HepG2 (cell line): Measurements from ENCODE around the gene CACNA1C. TPM values are rescaled to one million over a fixed set of nuclear protein-coding genes. Genes with fewer than 3 reads are reported as not detected.

Source experiments
- ATAC-seq: fragments of 200-7000 bp; cut with Tn5 transposase; 3 replicates; pipeline ENCODE4 v1.9.1; 2020; ENCODE audit warnings: mild to moderate bottlenecking, moderate library complexity
- BruUV-seq: library from RNA; stranded (reverse); fragments of 400-500 nt; replicated peaks from 2 replicates; lab custom pipeline; 2021; lab: Mats Ljungman, UMichigan
- CTCF ChIA-PET: fragments of 300-600 bp; formaldehyde crosslinking; extraction: SDS; loops from one replicate; lab custom pipeline; 2021; ENCODE audit warnings: low total read pairs, inconsistent platforms, low intra/inter-chr PET ratio; lab: Yijun Ruan, JAX
- POLR2A ChIA-PET: fragments of 350-600 bp; sonication (Branson Sonifier 250); formaldehyde crosslinking; loops from one replicate; lab custom pipeline; 2020; ENCODE audit warnings: antibody characterized with exemption, inconsistent platforms; lab: Yijun Ruan, JAX
- DNase-seq: peaks from one replicate; pipeline ENCODE4 v3.0.0-alpha.2; 2015; ENCODE audit warnings: low spot score
- FAIRE-seq: peaks from 3 replicates; lab custom pipeline; 2011; peaks lifted over from hg19 to GRCh38; lab: Jason Lieb, UNC
- H2AFZ ChIP-seq: one replicate; pipeline ENCODE4 v1.6.1; 2011; ENCODE audit warnings: low read length, inconsistent platforms
- H3K27ac ChIP-seq: fragments of 300-600 bp; 3 replicates; pipeline ENCODE4 v1.8.0; 2011; ENCODE audit warnings: mixed run types, mild to moderate bottlenecking, mixed read lengths, low read length, inconsistent platforms; ENCODE audit not compliant: insufficient read depth; ENCODE audit errors: extremely low read length
- H3K27me3 ChIP-seq, 2 experiments: fragments of 200-600 bp in 1 of 2; 2 replicates in 1 of 2; 3 replicates in 1 of 2; pipeline versions ENCODE4 v1.6.0 to v1.8.0; 2011; ENCODE audit warnings: low read length in 2 of 2, mild to moderate bottlenecking in 2 of 2, moderate library complexity in 2 of 2, inconsistent platforms in 1 of 2; ENCODE audit not compliant: insufficient read depth in 2 of 2, control insufficient read depth in 1 of 2
- H3K36me3 ChIP-seq, 2 experiments: fragments of 200-600 bp in 1 of 2; replicated peaks in 1 of 2; 2 replicates in 1 of 2; 3 replicates in 1 of 2; pipeline versions ENCODE4 v1.5.1 to v1.8.0; 2011; ENCODE audit warnings: low read length in 2 of 2, inconsistent platforms in 1 of 2; ENCODE audit not compliant: insufficient read depth in 2 of 2, control insufficient read depth in 1 of 2
- H3K4me1 ChIP-seq: 2 replicates; pipeline ENCODE4 v1.5.1; 2012; ENCODE audit warnings: low read length, inconsistent platforms; ENCODE audit not compliant: insufficient read depth
- H3K4me2 ChIP-seq: 2 replicates; pipeline ENCODE4 v1.6.0; 2011; ENCODE audit warnings: low read depth, low read length, inconsistent platforms
- H3K4me3 ChIP-seq, 3 experiments: fragments of 200-600 bp in 1 of 3; sonication (generic), shearing (Covaris generic) in 1 of 3; replicated peaks in 1 of 3; 2 replicates each; pipeline ENCODE4 v1.5.1; 2011 to 2016; ENCODE audit warnings: low read length in 3 of 3, inconsistent platforms in 2 of 3, low read depth in 2 of 3, mild to moderate bottlenecking in 2 of 3, control low read depth in 1 of 3, mixed read lengths in 1 of 3; ENCODE audit not compliant: insufficient read depth in 1 of 3
- H3K79me2 ChIP-seq: one replicate; pipeline ENCODE4 v1.6.1; 2011; ENCODE audit warnings: low read length, inconsistent platforms; ENCODE audit not compliant: insufficient read depth
- H3K9ac ChIP-seq: 2 replicates; pipeline ENCODE4 v1.6.0; 2011; ENCODE audit warnings: mild to moderate bottlenecking, low read depth, low read length, inconsistent platforms; ENCODE audit not compliant: insufficient read depth
- H3K9me3 ChIP-seq: 2 replicates; pipeline ENCODE4 v1.5.1; 2012; ENCODE audit warnings: mild to moderate bottlenecking, low read length
- H4K20me1 ChIP-seq: 2 replicates; pipeline ENCODE4 v1.6.0; 2011; ENCODE audit warnings: inconsistent platforms, mild to moderate bottlenecking, low read length, moderate library complexity; ENCODE audit not compliant: insufficient read depth
- CEBPB ChIP-seq: IDR thresholded peaks from 2 replicates; pipeline ENCODE4 v1.6.1; 2011; ENCODE audit warnings: low read depth, low read length, improper control_type of control experiment, borderline replicate concordance
- ETV5 ChIP-seq: IDR thresholded peaks from 2 replicates; pipeline ENCODE4 v1.6.1; 2018; ENCODE audit warnings: missing biosample characterization, missing genetic modification reagents, inconsistent platforms, borderline replicate concordance
- GTF3A ChIP-seq: sonication (generic); formaldehyde crosslinking; conservative IDR thresholded peaks from 2 replicates; pipeline ENCODE4 v1.4.0; 2020; ENCODE audit warnings: mild to moderate bottlenecking, missing genetic modification reagents
- MTERF4 ChIP-seq: sonication (generic); formaldehyde crosslinking; IDR thresholded peaks from 2 replicates; pipeline ENCODE4 v1.8.0; 2023; ENCODE audit warnings: mild to moderate bottlenecking, missing genetic modification reagents
- PHF21A ChIP-seq: sonication (generic); formaldehyde crosslinking; IDR thresholded peaks from 2 replicates; pipeline ENCODE4 v1.5.0; 2020; ENCODE audit warnings: mild to moderate bottlenecking, missing genetic modification reagents
- PITX1 ChIP-seq: sonication (generic); formaldehyde crosslinking; IDR thresholded peaks from 2 replicates; pipeline ENCODE4 v1.5.1; 2020; ENCODE audit warnings: mild to moderate bottlenecking, missing genetic modification reagents
- POLR2AphosphoS5 ChIP-seq: IDR thresholded peaks from 2 replicates; pipeline ENCODE4 v1.6.1; 2012; ENCODE audit warnings: low read depth, low read length
- SRSF4 ChIP-seq: fragments of 200-400 bp; formaldehyde crosslinking; IDR thresholded peaks from one replicate; pipeline ENCODE4 v1.6.1; 2018; ENCODE audit warnings: mild to moderate bottlenecking, low read depth, low read length, moderate library complexity; ENCODE audit not compliant: poor library complexity, severe bottlenecking
- ZC3H4 ChIP-seq: sonication (generic); formaldehyde crosslinking; IDR thresholded peaks from 2 replicates; pipeline ENCODE4 v1.4.0; 2020; ENCODE audit warnings: missing genetic modification reagents, borderline replicate concordance
- ZNF101 ChIP-seq: sonication (generic); formaldehyde crosslinking; IDR thresholded peaks from 2 replicates; pipeline ENCODE4 v1.4.0; 2020; ENCODE audit warnings: mild to moderate bottlenecking, low read depth, missing genetic modification reagents, borderline replicate concordance
- ZNF274 ChIP-seq: sonication (generic); formaldehyde crosslinking; IDR thresholded peaks from 2 replicates; pipeline ENCODE4 v1.5.1; 2020; ENCODE audit warnings: mild to moderate bottlenecking, missing genetic modification reagents
- ZNF629 ChIP-seq: sonication (generic); formaldehyde crosslinking; conservative IDR thresholded peaks from 2 replicates; pipeline ENCODE4 v1.5.0; 2020; ENCODE audit warnings: missing genetic modification reagents
- WGBS: methylation state at CpG from one replicate; pipeline ENCODE4 v1.1.6; 2017; ENCODE audit warnings: low lambda C conversion rate; 5-methylcytosine and 5-hydroxymethylcytosine counted together
- in situ Hi-C: cut with HindIII; loops from 2 replicates; pipeline ENCODE4 v1.10.0; 2017; ENCODE audit warnings: low pct_unique_long_range_greater_than_20kb; ENCODE audit not compliant: extremely low pct_ligation_motif_present
- intact Hi-C: fragments of 100-400 bp; cut with micrococcal nuclease; formaldehyde crosslinking; loops from one replicate; pipeline ENCODE4 v1.10.0; 2022; ENCODE audit not compliant: unreplicated experiment
- polyA plus RNA-seq, 8 experiments: library from polyadenylated mRNA; depleted of rRNA in 3 of 8; stranded (reverse) in 7 of 8; unstranded in 1 of 8; fragments of >200 nt; fragmentation: Illumina TruSeq in 4 of 8; extraction: Trizol in 4 of 8; gene quantifications; 2 replicates each; pipeline versions ENCODE4 v1.2.1 to v1.2.3, GENCODE V29; 2011 to 2016; ENCODE audit warnings: low read depth in 4 of 8, missing spikeins in 1 of 8, mixed read lengths in 1 of 8; ENCODE audit not compliant: insufficient read depth in 1 of 8
- total RNA-seq, 5 experiments: library from RNA; depleted of rRNA; stranded (reverse); fragments of >200 nt; fragmentation: Illumina TruSeq; extraction: Trizol; gene quantifications; 2 replicates each; pipeline ENCODE4 v1.2.3, GENCODE V29; 2016; ENCODE audit warnings: low read depth in 1 of 5
- TF ChIP-seq, protein P1 (sequence below): sonication (generic); formaldehyde crosslinking; IDR thresholded peaks from 2 replicates; pipeline ENCODE4 v1.4.0; 2020; ENCODE audit warnings: low read depth, missing genetic modification reagents

The CACNA1C gene
- total and polyA plus RNA-seq, 2 of the 13 experiments (the other 11 are each of a cell fraction or from before 2014, with no cell fraction given), result not detected

- TF ChIP-seq MTERF4 (CRISPR knock-in tag) (no peak), SRSF4 (no peak), ZNF101 (CRISPR knock-in tag) (no peak)
These were observed 207.7 kb downstream of the CACNA1C start (continued) for GRCh38 chr12:2260441-2260840.

DNA sequence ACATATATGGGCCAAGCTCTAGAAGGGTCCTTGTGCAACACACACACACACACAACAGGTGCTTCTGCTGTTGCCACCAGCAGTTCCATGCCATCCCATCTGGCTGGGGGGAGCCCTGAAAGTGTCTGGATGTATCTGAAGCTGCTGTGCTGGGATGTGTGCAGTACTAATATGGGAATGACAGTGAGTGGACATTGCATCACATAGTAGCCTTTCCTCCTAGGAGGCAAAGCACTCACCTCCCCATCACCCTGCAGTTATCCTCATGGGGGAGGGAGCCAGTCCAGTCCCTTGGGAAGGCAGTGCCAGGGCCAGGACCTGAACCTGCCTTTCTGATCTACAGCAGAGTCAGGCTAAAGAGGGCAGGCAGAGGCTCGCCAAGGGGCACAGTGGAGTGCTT is 208.9 kb downstream of the CACNA1C start:
- H3K27me3 ChIP-seq, result peaks cover 0 to 7% of the 10 kb centered on the region in 2 experiments; a peak in 3 of 5 replicates
- no peak for TF ChIP-seq PHF21A (CRISPR knock-in tag)
- 0 out of 2 replicates have a peak, but pooled peaks have one; percentile 18 for TF ChIP-seq CEBPB
- POLR2A ChIA-PET, result no interaction called here
- in situ Hi-C loops, result no loop called here
- no CpG with 5 or more reads among the region's 1 CpG for WGBS
- no peak for ATAC-seq
- H3K4me3 ChIP-seq, result no peak overlapping the region
- CTCF ChIA-PET, result no interaction called here
- no peak for FAIRE-seq
- no peak overlapping the region for H2AFZ ChIP-seq
- H3K27ac ChIP-seq, result no peak overlapping the region
- BruUV-seq, result no TSS peak
- H3K4me1 ChIP-seq, result peaks cover 11% of the 10 kb centered on the region
- intact Hi-C loops, result no loop called here
- no peak for DNase-seq
- no peak overlapping the region for H3K9ac ChIP-seq
- no peak overlapping the region for H3K4me2 ChIP-seq
- no peaks in the 10 kb centered on the region for H3K79me2 ChIP-seq
- no peaks in the 10 kb centered on the region for H4K20me1 ChIP-seq
- no peaks in the 10 kb centered on the region for H3K36me3 ChIP-seq
- H3K9me3 ChIP-seq, result no peaks in the 10 kb centered on the region

DNA sequence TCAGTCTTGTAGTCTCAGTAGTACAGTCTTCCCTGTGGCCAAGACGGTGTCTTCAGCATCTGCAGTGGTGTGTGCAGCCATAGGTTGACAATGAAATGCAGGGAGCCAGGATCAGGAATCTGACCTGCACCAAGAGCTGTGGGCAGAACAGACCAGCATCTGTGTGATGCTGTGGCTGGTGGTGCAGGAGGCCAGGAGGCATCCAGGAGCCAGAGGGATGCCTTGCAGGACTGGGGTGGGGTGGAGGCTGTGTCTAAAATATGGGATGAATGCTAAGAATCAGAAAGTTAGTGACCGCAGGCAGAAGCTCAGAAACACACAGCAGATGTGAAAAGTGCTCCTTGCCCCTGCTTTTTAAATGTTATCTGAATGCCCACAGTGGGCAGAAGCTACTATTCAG is 209.7 kb downstream of the CACNA1C start:
- Histone ChIP-seq H3K36me3 (no peaks in the 10 kb centered on the region), H3K4me1 (peaks cover 19% of the 10 kb centered on the region), H3K9me3 (no peaks in the 10 kb centered on the region), H3K4me3 (no peak overlapping the region), H4K20me1 (no peaks in the 10 kb centered on the region), H3K27me3 (peaks cover 0 to 10% of the 10 kb centered on the region in 2 experiments; a peak in 3 of 5 replicates), H3K27ac (no peak overlapping the region), H3K4me2 (no peak overlapping the region), H3K9ac (no peak overlapping the region), H2AFZ (no peak overlapping the region), H3K79me2 (no peaks in the 10 kb centered on the region)
- no TSS peak for BruUV-seq
- CTCF ChIA-PET, result no interaction called here
- WGBS, result 56% methylated on average over 2 of the region's 2 CpGs
- intact Hi-C loops (no loop called here), in situ Hi-C loops (no loop called here)
- POLR2A ChIA-PET, result no interaction called here
- FAIRE-seq (no peak), DNase-seq (no peak), ATAC-seq (no peak)
- TF ChIP-seq ZNF274 (CRISPR knock-in tag) (no peak), PITX1 (CRISPR knock-in tag) (no peak), ZC3H4 (CRISPR knock-in tag) (no peak), ZNF629 (CRISPR knock-in tag) (no peak), POLR2AphosphoS5 (no peak), ETV5 (CRISPR knock-in tag) (no peak), GTF3A (CRISPR knock-in tag) (no peak)
- TF ChIP-seq, protein P1, sequence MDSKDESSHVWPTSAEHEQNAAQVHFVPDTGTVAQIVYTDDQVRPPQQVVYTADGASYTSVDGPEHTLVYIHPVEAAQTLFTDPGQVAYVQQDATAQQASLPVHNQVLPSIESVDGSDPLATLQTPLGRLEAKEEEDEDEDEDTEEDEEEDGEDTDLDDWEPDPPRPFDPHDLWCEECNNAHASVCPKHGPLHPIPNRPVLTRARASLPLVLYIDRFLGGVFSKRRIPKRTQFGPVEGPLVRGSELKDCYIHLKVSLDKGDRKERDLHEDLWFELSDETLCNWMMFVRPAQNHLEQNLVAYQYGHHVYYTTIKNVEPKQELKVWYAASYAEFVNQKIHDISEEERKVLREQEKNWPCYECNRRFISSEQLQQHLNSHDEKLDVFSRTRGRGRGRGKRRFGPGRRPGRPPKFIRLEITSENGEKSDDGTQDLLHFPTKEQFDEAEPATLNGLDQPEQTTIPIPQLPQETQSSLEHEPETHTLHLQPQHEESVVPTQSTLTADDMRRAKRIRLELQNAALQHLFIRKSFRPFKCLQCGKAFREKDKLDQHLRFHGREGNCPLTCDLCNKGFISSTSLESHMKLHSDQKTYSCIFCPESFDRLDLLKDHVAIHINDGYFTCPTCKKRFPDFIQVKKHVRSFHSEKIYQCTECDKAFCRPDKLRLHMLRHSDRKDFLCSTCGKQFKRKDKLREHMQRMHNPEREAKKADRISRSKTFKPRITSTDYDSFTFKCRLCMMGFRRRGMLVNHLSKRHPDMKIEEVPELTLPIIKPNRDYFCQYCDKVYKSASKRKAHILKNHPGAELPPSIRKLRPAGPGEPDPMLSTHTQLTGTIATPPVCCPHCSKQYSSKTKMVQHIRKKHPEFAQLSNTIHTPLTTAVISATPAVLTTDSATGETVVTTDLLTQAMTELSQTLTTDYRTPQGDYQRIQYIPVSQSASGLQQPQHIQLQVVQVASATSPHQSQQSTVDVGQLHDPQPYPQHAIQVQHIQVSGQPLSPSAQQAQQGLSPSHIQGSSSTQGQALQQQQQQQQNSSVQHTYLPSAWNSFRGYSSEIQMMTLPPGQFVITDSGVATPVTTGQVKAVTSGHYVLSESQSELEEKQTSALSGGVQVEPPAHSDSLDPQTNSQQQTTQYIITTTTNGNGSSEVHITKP (CRISPR knock-in tag), result no peak
